Activated CD8-positive, alpha-beta memory T cell treated with anti-CD3 and anti-CD28 coated beads, Interleukin-2, amount 50 U/mL, for 1 hour (primary cell): ENCODE data around the gene OR2T6.
"Not testable (repeated sequence)": the region's sequence is repeated elsewhere in the genome, so short reads cannot be mapped to it uniquely, and the experiment has no call there.

Experiments used
- DNase-seq: peaks from one replicate; pipeline ENCODE4 v3.0.0-alpha.2; 2020; ENCODE audit errors: extremely low read depth

OR2T6 gene, protein sequence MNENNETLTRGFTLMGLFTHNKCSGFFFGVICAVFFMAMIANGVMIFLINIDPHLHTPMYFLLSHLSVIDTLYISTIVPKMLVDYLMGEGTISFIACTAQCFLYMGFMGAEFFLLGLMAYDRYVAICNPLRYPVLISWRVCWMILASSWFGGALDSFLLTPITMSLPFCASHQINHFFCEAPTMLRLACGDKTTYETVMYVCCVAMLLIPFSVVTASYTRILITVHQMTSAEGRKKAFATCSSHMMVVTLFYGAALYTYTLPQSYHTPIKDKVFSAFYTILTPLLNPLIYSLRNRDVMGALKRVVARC

GRCh38 chr1:248375446-248375845, at the start of gene OR2T6:
Gene OR2T6 (plus strand): TSS chr1:248375746. CDS start chr1:248387609, 11,863 bp downstream.
- no peak for DNase-seq

- no peak for DNase-seq
Measured at GRCh38 chr1:248343451-248343850, 32.1 kb upstream of the OR2T6 start.

DNA sequence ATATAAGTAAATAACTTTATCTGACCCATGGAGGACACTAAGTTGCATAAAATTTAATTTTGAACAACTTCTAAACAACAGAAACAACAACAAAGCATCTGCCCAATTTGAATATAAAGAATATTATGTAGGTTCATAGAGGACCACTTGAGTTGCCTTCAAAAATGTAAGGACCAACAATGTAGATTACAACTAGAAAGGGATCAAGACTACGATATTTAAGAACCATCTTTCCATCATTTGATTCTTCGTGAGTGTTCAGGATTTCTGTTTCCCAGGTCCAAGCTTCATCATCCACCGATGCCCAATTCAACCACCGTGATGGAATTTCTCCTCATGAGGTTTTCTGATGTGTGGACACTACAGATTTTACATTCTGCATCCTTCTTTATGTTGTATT, 27.1 kb upstream of the OR2T6 start, which contains the start of gene OR14C36:
OR14C36 (plus strand) TSS at position 301 of the 400 bp plus-strand sequence; CDS start at position 301, 0 bp downstream.
- no peak for DNase-seq

DNA sequence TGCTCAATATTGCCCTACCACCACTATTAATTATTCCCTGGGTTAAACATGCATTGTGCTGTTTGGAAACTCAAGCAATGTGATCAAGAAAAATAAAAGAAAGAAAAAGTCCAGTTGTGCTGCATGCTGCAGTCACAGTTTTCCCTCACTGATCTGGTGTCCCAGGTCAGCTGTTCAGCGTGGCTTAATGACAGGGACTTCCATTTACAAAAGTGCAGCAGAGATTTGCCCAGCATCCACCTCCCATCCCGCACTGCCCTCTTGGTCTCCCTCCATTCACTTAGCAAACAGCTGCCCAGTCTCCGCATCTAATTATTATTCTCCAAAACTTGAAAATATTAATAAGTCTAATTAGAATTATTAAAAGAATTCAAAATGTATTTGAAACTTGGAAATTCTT, 16.1 kb upstream of the OR2T6 start:
- DNase-seq = no peak

DNA sequence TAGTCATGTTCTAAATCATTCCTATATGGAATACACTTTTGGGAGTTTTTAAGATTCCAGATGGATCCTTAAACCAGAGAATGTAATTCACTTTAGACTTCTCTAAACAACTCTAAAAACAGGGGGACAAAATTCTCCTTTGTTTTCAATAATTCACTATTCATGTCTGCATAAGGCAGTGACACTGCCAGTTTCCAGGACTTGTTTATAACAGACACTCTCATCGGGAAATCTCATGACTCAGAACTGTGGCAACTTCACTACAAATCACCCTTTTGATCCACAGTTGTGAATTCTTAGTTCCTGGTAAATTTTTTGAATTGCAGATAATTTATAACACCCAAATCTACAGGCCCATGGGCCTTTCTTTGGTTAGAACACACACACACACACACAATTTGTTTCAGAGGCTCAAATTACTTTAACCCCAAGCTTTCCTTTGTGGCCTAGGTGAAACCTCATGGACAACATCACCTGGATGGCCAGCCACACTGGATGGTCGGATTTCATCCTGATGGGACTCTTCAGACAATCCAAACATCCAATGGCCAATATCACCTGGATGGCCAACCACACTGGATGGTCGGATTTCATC, 14.3 kb upstream of the OR2T6 start, which contains the start of gene OR2T4:
OR2T4 (plus strand) TSS at position 545 of the 595 bp plus-strand sequence; CDS start at position 545, 0 bp downstream.
- DNase-seq = no peak

GRCh38 chr1:248366609-248367008, 8.9 kb upstream of the OR2T6 start:
- DNase-seq = no peak

- DNase-seq = no peak
Measured at GRCh38 chr1:248372394-248372793, 3.2 kb upstream of the OR2T6 start.

GRCh38 chr1:248373761-248374160, 1.8 kb upstream of the OR2T6 start:
- no peak for DNase-seq

- no peak for DNase-seq
Measured at GRCh38 chr1:248376916-248377315, 1.4 kb downstream of the OR2T6 start.

- DNase-seq = no peak
Measured at GRCh38 chr1:248380854-248381253, 5.3 kb downstream of the OR2T6 start.

GRCh38 chr1:248388426-248388825, 12.9 kb downstream of the OR2T6 start:
- DNase-seq = no peak

GRCh38 chr1:248393050-248393449, 17.5 kb downstream of the OR2T6 start:
- DNase-seq = no peak

GRCh38 chr1:248402748-248403147, 27.2 kb downstream of the OR2T6 start, which contains the start of gene OR2T1:
Gene OR2T1 (plus strand): TSS chr1:248403048. CDS start chr1:248406148, 3,100 bp downstream.
- DNase-seq = no peak

DNA sequence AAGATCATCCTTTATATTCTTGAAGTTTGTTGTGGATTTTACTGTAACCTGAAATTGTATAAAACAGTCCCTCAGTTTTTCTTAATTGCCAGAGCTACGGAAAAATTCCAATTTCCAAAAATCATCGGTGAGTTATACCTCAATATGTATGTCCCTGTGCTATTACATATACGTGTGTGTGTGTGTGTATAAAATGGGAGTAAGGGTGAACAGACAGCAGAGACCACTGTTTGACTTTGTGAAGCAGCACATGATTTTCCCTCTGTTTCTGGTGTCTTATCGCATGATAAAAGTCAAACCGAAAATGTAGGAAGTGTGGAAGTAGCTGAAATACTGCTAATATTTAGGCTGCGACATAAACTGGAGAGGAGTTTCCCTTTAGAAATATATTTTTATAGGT, 28.5 kb downstream of the OR2T6 start:
- DNase-seq = no peak

GRCh38 chr1:248406721-248407692, 31.5 kb downstream of the OR2T6 start:
- DNase-seq = no peak

- DNase-seq = no peak
Measured at GRCh38 chr1:248416226-248416625, 40.7 kb downstream of the OR2T6 start.

DNA sequence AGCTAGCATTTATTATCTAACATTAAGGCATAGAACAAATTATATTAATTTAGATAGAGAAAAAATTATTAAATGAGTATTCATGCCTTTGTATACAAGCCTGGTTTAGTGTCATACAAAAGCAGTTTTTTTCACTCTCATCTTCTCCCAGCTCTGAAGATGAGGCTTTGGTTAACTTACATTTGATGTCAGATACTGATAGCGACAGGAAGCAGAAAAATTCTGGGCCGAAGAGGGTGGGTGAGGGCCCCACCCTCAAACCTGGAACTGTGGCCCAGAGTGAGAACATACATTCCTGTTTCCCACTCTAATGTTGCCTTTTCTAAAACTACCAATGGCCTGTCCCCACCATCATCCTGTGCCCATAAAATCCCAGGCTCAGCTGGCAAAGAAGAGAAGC, 42.3 kb downstream of the OR2T6 start:
- DNase-seq = no peak

DNA sequence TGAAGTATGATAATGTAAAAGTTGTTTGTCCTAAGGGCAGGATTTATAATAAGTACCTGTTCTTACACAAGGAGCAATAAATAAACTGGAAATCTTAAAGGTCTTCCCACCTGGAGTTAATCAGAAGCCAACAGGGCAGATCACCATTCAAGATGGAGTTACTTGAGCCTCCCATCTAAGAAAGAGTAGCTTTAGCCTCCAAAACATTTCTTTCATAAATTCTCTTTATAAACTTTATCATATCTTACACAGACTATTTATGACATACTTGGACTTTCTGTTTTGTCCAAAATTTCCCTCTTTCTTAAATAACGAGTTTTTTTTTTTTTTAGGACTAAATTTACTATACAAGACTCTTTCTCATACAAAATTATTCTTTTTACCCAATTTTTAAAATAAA, 45.8 kb downstream of the OR2T6 start:
- DNase-seq = no peak

- DNase-seq = not testable (repeated sequence)
Measured at GRCh38 chr1:248427526-248428191, 52.1 kb downstream of the OR2T6 start.

GRCh38 chr1:248428192-248428533, 52.6 kb downstream of the OR2T6 start:
- DNase-seq = not testable (repeated sequence)

- DNase-seq = not testable (repeated sequence)
Measured at GRCh38 chr1:248431683-248432082, 56.1 kb downstream of the OR2T6 start.
